MV-4-11 (cell line): ENCODE results near the gene CDC123.
"Not testable (repeated sequence)": the region's sequence is repeated elsewhere in the genome, so short reads cannot be mapped to it uniquely, and the experiment has no call there.

Experiments
- DNase-seq: peaks from one replicate; lab custom pipeline; 2025; lab: John Stamatoyannopoulos, UW

Gene CDC123, protein sequence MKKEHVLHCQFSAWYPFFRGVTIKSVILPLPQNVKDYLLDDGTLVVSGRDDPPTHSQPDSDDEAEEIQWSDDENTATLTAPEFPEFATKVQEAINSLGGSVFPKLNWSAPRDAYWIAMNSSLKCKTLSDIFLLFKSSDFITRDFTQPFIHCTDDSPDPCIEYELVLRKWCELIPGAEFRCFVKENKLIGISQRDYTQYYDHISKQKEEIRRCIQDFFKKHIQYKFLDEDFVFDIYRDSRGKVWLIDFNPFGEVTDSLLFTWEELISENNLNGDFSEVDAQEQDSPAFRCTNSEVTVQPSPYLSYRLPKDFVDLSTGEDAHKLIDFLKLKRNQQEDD

DNA sequence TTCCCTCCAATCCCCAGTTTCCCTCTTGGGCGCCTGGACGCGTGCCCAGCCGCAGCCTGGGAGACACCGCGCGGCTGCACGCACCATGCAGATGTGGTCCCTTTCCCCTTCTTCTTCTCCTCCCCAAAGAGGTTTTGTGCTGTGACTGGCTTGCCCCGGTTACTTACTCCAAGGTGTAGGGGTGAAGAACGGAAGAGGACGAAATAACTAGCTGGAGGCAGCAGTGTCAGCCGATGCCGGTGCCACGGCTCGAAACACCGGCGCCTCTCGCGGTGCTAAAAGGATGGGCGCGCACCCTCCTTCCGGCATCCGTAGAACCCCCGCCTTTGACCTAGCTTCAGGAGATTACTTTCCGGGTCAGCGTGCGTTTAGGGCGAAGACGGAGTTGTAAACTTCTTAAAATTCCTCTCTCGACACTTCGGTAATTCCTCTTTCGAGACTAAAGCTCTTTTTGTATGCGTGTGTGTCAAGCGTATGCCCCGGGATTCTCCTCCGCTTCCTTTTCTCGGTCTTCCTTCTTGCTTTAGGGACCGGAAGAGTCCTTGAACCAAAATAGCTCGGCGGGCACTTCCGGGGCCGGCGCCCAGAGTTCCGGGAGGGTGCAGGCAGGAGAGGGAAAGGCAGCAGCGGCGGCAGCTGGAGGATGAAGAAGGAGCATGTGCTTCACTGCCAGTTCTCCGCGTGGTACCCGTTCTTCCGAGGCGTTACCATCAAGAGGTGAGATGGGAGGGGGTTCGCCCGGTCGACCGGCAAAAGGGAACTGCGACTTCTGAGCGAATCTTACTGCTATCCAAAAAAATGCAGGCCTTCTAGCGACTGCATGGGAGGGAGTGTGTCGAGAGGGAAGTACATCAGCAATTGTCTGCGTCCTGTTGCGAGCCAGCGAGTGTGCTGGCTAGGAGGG, at the start of gene CDC123, which contains the start of gene NUDT5:
Gene CDC123 (plus strand): TSS at position 586 of the 904 bp plus-strand sequence. CDS start 58 bp downstream, at position 644.
Gene NUDT5 (minus strand): TSS at position 289 of the 904 bp plus-strand sequence. CDS start 9,600 bp downstream, outside the sequence.
- DNase-seq, result peak; percentile 93

DNA sequence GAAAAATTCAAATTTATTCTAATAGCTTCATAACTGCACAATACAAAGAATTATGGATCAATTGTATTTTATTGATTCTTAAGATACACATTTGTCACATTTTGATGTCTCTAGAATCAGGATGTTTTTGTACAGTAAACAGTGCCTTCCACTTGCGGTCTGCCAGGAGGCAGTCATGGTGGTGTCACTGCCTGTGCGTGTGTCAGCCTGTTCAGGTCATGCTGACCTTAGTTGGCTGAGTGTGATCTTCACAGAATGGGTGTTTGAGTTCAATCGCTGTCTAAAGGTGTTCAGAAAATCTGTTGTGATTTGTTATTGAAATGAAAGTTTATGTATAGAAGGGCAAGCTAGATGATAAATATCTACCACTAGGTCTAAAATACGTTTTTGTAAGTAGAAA, 45.8 kb upstream of the CDC123 start:
- no peak for DNase-seq

DNA sequence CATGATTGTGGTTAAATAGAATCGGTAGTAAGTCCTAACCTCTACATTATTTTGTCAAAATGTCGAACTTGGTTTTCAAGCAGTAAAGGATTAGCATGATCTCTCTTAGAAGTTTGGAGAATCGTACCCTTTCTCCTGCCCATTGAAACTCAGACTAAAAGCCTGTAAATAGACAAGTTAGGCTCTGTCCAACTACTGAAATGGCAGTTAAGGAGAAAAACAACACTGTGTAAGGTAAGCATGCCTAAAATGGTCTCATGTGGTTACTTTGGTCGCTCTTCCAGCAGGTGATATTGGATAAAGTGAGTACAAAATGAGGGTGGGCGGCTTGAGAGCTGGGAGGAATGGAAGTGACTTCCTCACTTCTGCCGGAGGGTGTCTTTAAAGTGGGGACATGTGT, 41.5 kb upstream of the CDC123 start:
- no peak for DNase-seq

DNA sequence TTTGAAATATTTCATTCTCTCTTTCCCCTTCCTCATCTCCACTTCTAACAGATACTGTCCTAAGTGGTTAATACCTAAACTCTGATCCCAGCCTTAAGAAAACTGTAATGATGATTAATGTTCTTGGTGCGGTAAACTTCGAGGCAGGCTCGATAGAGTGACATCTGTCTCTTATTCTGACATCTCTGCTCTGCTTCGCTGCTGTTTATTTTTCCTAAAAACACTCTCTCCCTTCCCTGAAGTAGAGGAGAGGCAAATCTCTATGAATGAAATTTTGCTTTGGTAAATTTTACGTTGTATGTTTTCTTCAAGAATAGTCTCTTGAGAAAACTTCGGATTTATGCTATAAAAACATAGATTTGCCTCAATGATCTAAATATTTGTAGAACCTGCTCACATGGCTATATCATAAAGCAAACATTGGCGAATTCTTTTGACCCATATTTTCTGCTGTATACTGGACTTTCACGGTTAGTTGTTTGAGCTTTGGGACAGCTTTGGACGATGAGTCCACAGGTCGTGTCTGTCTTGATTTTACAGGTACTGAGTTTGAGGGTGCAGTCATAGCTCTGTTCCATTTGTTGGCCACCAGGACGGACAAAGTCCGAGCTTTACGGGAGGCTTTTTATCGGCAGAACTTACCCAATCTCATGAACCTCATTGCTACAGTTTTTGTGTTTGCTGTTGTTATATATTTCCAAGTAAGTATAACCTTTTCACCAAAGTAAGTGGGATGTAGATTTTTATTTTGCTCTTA, 39.4 kb upstream of the CDC123 start:
- no peak for DNase-seq

DNA sequence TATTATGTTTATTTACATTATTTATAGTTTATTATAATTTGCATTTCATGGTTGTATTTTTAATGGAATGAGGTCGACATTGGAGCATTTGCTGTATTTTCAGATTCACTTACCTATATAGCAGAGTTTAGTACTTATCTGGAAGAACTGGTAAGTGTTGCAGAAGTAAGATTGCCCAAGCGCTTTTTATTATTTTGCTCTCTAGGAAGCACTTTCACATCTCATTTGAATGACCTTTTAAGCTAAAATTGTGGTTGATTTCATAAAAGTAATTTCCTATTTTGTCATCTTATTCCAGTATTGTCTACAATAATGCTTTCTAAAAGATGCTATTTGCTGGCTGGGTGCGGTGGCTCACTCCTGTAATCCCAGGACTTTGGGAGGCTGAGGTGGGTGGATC, 37.9 kb upstream of the CDC123 start:
- peak; percentile 93 for DNase-seq

DNA sequence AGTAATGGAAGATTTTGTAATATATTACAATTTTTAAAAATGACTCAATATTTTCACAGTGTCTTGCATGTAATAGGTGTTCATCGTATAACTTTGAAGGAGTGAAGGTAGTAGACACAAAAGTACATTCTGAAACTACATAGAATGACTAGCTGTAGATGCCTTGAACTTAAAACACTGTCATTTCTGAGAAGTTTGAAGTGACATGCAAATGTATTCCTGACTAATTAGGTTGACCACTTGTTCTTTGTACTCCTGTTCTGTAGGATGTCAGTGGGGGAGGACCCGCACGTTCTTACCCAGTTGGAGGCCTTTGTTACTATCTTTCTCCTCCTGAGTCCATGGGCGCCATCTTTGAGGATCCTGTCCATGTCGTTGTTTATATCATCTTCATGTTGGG, 35.3 kb upstream of the CDC123 start:
- DNase-seq, result no peak

DNA sequence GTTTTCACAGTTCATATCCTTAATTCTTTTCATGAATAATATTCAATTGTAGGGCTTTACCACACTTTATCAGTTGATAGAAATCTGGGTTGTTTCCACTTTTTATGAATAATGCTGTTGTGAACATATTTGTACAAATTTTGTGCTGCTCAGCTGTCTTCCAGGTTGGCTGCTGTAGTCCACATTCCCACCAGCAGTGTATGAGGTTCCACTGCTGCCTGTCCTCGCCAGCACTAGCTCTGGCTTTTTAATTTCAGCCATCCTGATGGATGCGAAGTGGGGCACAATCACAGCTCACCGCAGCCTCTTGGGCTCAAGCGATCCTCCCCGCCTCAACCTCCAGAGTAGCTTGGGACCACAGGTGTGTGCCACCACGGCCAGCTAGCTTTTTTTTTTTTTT, 33.1 kb upstream of the CDC123 start:
- DNase-seq, result no peak

DNA sequence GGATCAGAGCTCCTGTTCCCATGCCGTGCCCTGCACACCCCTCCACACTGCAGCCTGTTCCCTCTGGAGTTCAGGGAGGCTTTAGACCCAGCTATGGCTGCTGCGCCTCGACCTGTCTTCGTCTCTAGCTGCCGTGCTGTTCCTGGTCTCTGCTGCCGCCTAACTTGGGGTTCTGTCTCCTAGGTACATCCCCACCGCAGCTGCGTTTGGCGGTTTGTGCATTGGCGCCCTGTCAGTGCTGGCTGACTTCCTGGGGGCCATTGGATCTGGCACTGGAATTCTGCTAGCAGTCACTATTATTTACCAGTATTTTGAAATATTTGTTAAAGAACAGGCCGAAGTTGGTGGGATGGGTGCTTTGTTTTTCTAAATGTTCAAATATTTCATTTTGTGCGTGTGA, 31.9 kb upstream of the CDC123 start:
- DNase-seq, result no peak

DNA sequence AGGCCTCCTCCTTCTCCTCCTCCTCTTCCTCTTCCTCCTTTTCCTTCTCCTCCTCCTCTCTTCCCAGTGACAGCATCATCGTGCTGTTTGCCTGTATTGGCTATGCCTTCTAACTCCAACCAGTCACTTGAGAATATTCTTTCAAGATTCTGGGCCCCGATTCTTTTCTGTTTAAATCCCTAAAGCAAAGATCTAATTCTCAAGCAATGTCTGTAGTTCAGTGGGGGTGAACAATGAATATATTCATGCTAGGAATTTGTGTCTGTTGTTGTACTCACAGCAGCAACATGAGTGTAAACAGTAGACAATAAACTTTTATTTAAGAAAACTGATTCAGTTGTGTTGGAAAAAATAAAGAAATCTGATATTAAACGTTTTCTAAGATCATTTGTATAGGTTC, 31.0 kb upstream of the CDC123 start:
- no peak for DNase-seq

DNA sequence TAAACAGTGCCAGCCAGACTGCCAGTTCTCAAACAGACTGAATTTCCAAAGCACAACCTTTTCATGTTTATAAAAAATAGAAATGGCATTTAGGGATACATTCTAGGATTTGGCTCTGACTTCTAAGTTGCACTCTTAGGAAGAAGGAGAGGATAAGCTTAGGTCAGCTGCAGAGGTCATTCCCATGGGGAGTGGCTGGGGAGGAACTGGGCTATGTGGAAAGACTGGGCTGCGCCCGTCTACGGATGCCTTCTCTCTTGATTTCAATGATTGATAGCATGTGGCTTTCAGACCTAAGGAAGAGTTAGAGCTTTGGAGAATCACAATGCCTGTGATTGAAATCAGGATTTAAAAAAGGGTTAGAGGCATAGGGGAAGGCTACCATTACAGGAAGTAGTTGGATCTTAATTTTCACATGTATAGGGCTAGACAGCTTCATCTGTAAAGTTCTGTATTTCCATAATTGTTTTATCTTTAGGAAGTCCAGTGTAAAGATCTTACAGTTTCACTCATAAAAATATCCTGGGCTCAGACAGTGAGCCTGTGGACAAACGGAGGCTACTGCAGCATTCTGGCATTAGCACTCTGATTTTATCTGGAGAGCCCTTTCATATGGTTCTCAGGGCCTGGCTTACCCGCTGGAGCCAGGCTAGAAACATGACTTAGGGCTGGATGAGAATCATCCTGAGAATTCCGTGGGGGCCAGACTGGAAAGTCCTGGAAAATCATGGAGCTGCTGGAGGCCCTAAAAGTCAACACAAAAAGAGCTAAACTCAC, 29.8 kb upstream of the CDC123 start:
- DNase-seq, result no peak

DNA sequence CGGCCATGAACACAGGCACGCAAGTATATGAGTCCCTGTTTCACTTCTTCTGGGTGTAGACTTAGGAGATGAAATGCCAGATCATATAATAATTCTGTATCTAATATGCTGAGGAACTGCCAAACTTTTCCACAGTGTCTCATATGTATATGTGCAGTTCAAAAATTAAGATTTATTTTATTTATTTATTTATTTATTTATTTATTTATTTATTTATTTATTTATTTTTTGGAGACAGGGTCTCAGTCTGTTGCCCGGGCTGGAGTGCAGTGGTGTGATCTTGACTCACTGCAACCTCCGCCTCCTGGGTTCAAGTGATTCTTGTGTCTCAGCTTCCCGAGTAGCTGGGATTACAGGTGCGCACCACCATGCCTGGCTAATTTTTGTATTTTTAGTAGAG, 24.5 kb upstream of the CDC123 start:
- DNase-seq, result not testable (repeated sequence)

DNA sequence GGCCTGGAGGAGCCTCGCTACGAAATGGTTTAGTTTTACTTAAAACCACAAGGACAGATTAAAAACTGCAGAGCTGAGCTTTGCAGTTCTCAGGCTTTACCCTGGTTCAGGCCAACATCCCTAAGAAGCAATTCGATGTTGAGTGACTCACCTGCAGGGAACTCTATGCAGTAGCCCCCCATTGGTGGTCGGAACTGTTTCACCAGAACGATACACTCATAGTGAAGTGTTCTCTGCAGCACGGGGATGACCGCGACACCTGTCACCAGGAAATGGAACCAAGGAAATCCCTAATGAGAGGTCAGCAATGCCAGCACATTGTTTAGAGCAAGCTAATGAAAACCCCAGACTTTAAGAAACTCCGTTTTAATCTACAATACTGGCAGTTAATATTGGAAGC, 18.3 kb upstream of the CDC123 start:
- no peak for DNase-seq

DNA sequence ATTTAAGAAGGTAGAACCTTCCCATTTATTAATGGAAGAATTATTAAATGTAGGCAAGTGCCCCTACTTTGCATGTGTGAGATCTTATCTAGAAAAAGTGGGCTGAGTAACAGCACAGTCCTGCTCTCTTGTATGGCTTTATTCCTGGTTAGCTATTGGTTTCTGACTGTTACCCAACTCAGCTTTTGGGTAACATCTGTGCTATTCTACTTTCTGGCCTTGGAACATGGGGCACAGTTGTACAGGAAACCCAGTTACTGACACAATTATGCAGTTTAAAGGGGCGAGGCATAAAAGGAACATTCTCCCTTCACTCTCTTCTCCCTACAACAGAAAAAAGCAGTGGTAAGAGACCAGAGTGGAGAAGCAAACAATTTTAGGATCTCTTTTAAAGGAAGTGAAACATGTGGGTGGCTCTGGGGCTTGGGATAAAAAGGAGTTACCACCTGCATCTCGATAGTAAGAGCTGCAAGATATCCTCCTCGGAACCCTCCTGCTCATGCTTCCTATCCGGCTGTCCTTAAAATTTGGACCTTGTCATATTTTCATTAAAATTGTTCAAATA, 16.3 kb upstream of the CDC123 start:
- peak; percentile 97 for DNase-seq

DNA sequence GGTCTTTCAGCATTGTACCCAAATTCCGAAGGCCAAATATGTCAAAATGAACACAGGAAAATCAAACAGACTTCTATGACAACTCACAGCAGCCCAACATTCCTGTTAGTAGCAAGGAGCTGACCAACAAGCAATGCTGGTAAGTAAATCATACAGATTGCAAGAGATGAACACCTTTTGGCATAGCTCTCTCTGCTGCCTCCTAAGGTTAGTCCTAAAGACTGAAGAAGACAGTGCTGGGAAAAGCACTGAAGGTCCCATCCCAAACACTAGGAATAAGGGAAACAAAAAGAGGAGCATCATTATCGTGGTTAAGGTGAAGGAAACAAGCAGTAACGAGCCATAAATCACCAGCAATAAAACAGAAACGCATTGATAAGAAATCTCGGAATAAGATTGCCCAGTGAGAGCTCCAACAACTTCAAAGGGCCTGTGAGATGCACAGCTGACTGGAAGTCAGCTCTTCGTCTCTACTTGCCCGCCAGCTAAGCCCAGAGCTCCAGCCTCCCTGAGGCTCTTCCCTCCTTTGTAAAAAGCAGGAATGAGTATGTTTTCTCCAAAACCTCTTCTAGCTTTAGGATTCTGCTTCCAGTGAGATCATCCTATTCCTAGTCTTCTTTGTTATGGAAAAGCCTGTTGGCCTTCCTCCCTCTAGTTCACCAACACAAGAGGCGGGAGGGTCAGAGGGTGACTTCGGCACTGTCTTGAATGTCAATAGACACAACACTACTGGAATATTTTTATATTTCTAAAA, 15.6 kb upstream of the CDC123 start:
- no peak for DNase-seq

DNA sequence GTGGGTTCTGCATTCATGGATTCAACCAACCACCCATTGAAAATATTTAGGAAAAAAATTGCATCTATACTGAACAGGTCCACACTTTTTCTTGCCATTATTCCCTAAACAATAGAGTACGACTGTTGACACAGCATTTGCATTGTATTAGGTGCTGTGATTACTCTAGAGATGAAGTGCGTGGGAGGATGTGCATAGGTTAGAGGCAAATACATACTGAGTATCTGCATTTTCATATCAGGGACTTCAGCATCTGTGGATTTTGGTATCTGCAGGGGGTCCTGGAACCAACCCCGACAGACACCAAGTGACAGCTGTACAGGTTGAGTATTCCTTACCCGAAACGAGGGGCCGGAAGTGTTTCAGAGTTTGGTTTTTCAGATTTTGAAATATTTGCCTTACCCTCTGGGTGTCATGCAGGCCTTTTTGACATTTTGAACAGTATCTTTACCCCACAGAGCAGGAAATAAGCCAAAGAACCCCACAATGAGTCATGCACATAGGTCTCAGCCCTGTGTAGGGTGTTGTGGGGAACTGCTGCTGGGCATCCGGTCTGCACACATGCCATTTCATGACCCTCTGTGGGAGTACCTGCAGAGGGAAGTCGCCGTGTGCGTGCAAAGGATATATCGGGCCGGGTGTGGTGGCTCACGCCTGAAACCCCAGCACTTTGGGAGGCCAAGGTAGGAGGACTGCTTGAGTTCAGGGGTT, 14.8 kb upstream of the CDC123 start:
- peak; percentile 100 for DNase-seq

DNA sequence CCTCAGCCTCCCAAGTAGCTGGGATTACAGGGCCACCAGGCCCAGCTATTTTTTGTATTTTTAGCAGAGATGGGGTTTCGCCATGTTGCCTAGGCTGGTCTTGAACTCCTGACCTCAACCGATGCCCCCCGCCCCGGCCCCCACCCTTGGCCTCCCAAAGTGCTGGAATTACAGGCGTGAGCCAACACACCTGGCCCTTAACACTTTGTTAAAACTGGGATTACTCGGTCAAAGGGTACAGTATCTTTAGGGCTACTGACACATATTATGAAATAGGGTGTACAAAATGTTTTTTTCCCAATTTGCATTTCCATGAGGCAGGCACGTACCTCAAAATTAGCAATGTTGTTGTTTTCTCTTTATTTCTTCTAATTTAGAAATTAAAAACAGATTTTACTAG, 11.8 kb upstream of the CDC123 start:
- no peak for DNase-seq

DNA sequence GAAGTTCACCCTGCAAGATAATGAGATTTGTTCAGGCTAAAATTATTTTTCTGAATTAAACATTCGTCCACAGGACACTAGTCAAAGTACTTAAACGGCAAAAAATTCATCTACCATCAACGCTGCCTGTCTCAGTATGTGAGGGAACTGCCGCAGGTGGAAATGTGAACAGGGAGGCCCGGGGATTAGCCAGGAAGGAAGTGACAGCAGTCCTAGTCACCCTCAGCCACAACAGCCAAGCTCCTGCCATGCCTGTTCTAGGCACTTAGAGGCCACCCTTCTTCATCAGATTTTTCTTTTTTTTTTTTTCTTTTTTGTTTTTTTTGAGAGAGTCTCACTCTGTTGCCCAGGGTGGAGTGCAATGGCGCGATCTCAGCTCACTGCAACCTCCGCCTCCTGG, 9.7 kb upstream of the CDC123 start:
- peak; percentile 68 for DNase-seq

DNA sequence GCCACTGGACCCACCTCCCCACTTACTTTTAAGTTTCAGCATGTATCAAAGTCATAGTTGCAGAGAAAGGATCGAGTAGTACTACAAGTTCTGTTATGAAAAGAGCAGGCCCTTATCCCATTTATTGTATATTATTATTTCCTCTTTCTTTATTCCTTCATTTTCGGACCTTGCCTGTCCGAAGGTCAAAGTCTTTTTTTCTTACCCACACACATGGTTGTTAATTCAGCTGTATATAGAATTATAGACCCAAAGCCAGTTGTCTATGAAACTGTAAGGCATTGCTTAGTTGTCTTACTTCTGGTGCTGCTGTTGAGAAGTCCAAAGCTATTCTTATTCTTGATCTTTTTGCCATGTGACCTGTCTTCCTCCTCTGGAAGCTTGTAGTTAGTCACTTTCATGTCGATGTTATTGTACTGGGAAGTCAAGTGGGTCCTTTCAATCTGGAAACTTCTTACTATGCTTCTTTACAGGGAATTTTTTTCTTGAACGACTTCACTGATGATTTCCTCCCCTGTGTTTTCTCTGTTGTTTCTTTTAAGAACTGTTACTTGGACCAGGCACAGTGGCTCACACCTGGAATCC, 8.6 kb upstream of the CDC123 start:
- DNase-seq, result no peak

DNA sequence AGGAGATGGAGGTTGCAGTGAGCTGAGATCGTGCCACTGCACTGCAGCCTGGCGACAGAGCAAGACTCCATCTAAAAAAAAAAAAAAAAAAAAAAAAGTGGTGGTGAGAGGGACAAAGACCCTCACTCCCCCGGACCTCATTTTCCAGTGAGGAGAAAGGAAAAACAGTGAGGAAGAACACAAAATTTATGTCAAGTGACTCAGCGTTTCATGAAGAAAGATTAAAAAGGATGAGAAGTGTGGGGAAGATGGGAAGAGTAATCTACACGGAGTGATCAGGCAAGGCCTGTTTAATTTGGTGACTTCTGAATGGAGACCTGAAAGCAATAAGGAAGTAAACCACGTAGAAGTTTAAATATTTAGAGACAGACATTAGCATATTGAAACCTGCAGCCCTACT, 7.3 kb upstream of the CDC123 start:
- DNase-seq, result peak; percentile 11
